Kidney epithelial cell (primary cell): ENCODE measurements around the gene SS18L1. TPM values are rescaled to one million over a fixed set of nuclear protein-coding genes. Genes with fewer than 3 reads are reported as not detected.
A peak's percentile ranks its signal among the peaks of the same experiment; 100 is the strongest.

Source experiments
- DNase-seq: peaks from one replicate; pipeline ENCODE4 v3.0.0-alpha.2; 2010; ENCODE audit warnings: low read depth
- H3K27me3 ChIP-seq: 2 replicates; pipeline ENCODE4 v1.6.0; 2011; ENCODE audit warnings: low read length; ENCODE audit not compliant: control insufficient read depth, insufficient read depth
- H3K36me3 ChIP-seq: 2 replicates; pipeline ENCODE4 v1.5.1; 2011; ENCODE audit warnings: low read length; ENCODE audit not compliant: control insufficient read depth, insufficient read depth
- H3K4me3 ChIP-seq: 2 replicates; pipeline ENCODE4 v1.5.1; 2011; ENCODE audit warnings: low read depth, mild to moderate bottlenecking, control low read depth, low read length
- CTCF ChIP-seq: IDR thresholded peaks from 2 replicates; pipeline ENCODE4 v1.5.1; 2011; ENCODE audit warnings: mild to moderate bottlenecking, moderate library complexity, low read length, control low read depth, inconsistent platforms; ENCODE audit not compliant: insufficient read depth, poor library complexity, severe bottlenecking
- total RNA-seq: library from RNA; depleted of rRNA; stranded (reverse); fragments of >200 nt; gene quantifications from 2 replicates; pipeline ENCODE4 v1.2.3, GENCODE V29; 2015

SS18L1 gene
- total RNA-seq, 1 donor from 2014 or later: 15.9 TPM

- Histone ChIP-seq H3K36me3 (peaks cover 9% of the 10 kb centered on the region), H3K27me3 (no peaks in the 10 kb centered on the region), H3K4me3 (no peak overlapping the region)
- TF ChIP-seq CTCF: no peak
- no peak for DNase-seq
Measured at GRCh38 chr20:62135573-62136266, 7.8 kb upstream of the SS18L1 start.

DNA sequence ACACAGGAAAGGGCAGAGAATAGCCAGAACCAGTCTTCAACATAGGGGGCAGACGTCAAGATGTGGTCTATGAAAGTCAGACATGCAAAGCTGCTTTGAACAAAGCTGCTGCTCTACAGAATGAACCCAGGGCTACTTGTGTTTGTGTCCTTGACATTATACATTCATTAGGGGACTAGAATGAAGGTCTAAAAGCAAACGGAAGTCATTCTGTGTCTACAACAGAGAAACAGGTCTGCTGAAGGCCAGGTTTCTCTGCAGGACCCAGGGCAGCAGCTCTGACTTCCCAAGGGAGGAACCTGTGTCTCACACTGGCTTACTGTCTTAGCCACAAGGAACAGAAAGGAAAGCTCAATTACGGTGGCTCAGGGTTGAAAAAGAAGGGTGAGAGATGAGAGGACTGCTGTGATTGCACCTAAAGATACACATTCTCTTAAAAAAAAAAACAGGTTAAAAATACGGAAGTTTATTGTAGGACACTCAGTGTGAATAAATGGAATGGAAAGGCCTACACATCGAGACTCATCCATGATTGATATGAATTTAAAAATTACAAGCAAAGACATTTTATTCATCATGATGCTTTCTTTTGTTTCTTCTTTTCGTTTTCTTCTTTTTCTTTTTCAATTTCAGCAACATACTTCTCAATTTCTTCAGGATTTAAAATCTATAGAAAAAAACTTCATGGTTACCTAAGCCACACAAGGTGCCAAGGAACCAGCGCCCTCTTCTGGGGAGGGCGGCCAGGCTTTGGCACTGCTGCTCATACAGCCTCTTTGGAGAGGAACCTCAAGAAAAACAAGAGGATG, 7.1 kb upstream of the SS18L1 start:
- Histone ChIP-seq H3K4me3 (no peak overlapping the region), H3K27me3 (no peaks in the 10 kb centered on the region), H3K36me3 (peaks cover 9% of the 10 kb centered on the region)
- DNase-seq: no peak
- TF ChIP-seq CTCF: peak; percentile 90

- Histone ChIP-seq H3K27me3 (no peaks in the 10 kb centered on the region), H3K4me3 (no peak overlapping the region), H3K36me3 (peaks cover 9% of the 10 kb centered on the region)
- no peak for DNase-seq
- no peak for TF ChIP-seq CTCF
Measured at GRCh38 chr20:62137092-62137384, 6.5 kb upstream of the SS18L1 start.

DNA sequence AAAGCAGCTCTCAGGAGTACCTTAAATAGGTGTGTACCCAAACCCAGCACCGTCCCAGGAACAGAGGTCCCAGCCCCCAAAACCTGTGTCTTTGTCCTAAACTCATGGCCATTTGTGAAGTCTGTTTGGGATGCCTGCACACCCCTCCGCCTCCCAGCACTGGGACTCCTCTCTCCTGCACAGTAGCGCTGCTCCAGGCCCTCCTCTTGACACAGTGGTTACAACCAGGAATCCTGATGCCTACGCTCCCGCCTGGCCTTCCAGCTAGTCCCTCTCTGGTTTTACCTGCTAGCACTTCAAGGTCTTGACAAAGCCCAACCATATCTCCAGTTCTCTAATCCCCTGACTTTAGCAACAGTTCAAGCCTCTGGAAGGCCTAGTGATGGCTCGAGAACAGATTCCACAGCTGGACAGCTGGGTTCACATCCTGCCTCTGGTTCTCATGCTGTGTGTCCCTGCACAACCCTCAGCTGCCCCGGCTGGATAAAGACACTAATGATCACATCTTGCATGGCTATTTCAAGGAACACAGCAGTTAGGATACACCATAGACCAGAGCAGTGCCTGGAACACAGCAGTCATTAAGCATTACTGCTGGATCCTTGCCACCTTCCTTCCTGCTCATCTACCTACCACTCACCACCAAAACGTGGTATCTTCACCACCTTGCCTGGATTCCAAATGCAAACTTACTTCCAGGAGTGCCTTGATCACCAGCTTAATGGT, 5.9 kb upstream of the SS18L1 start:
- H3K4me3 ChIP-seq: no peak overlapping the region
- H3K36me3 ChIP-seq: peaks cover 9% of the 10 kb centered on the region
- no peak for DNase-seq
- H3K27me3 ChIP-seq: no peaks in the 10 kb centered on the region
- no peak for TF ChIP-seq CTCF

- no peak overlapping the region for H3K4me3 ChIP-seq
- peaks cover 9% of the 10 kb centered on the region for H3K36me3 ChIP-seq
Measured at GRCh38 chr20:62138204-62138543, 5.4 kb upstream of the SS18L1 start.

More at GRCh38 chr20:62138204-62138543, 5.4 kb upstream of the SS18L1 start:
- TF ChIP-seq CTCF: no peak
- H3K27me3 ChIP-seq: no peaks in the 10 kb centered on the region
- no peak for DNase-seq
